ENCODE measurements around the gene NEK10. TPM values are rescaled to one million over a fixed set of nuclear protein-coding genes. Genes with fewer than 3 reads are reported as not detected.
A peak's percentile ranks its signal among the peaks of the same experiment; 100 is the strongest.

NEK10 gene
- total and polyA plus RNA-seq, 2 of the 13 experiments (the other 11 are each of a cell fraction or from before 2014, with no cell fraction given): 2.8 to 14.2 TPM

GRCh38 chr3:27368831-27369607 lies at the start of gene NEK10 (continued):
- TF ChIP-seq ZBTB20 (CRISPR knock-in tag; IDR thresholded peaks at IDR 0.05; ENCODE audit: borderline replicate concordance, low read depth): no peak
- no peak for TF ChIP-seq ZNF605 (CRISPR knock-in tag; IDR thresholded peaks at IDR 0.05)
- TF ChIP-seq GTF2F1 (IDR thresholded peaks at IDR 0.05; ENCODE audit: low read length): no peak
- no peak for TF ChIP-seq ZNF17 (CRISPR knock-in tag; IDR thresholded peaks at IDR 0.05)
- no peak; the same call in 1 of the 2 replicates for TF ChIP-seq ZNF800 (CRISPR knock-in tag; IDR thresholded peaks at IDR 0.05)
- TF ChIP-seq NR2F2 (IDR thresholded peaks at IDR 0.05; ENCODE audit: borderline replicate concordance, low read depth): no peak
- TF ChIP-seq ADNP (CRISPR knock-in tag; IDR thresholded peaks at IDR 0.05): no peak
- 0 out of 2 replicates have a peak, but pooled peaks have one; percentile 47 for TF ChIP-seq MAZ (IDR thresholded peaks at IDR 0.05; ENCODE audit: borderline replicate concordance, low read depth, low read length)
- TF ChIP-seq MAZ (CRISPR knock-in tag; IDR thresholded peaks at IDR 0.05; ENCODE audit: low read depth): no peak
- no peak for TF ChIP-seq ZNF329 (CRISPR knock-in tag; IDR thresholded peaks at IDR 0.05; ENCODE audit: low read depth)
- no peak for TF ChIP-seq CEBPG (CRISPR knock-in tag; IDR thresholded peaks at IDR 0.05)
- no peak for TF ChIP-seq ZBTB8A (CRISPR knock-in tag; IDR thresholded peaks at IDR 0.05; ENCODE audit: borderline replicate concordance, low read depth)
- 0 out of 2 replicates have a peak, but pooled peaks have one; percentile 58 for TF ChIP-seq ERF (CRISPR knock-in tag; IDR thresholded peaks at IDR 0.05)
- no peak for TF ChIP-seq AFF4 (CRISPR knock-in tag; IDR thresholded peaks at IDR 0.05)
- TF ChIP-seq PHF20 (CRISPR knock-in tag; IDR thresholded peaks at IDR 0.05): no peak
- no peak for TF ChIP-seq NBN (conservative IDR thresholded peaks at IDR 0.05)
- TF ChIP-seq RARA (CRISPR knock-in tag; IDR thresholded peaks at IDR 0.05): 0 out of 2 replicates have a peak, but pooled peaks have one; percentile 14
- no peak for TF ChIP-seq ZFP41 (CRISPR knock-in tag; IDR thresholded peaks at IDR 0.05; ENCODE audit: borderline replicate concordance)
- peak; percentile 100 for TF ChIP-seq NFYC (CRISPR knock-in tag; IDR thresholded peaks at IDR 0.05)
- no peak for TF ChIP-seq TOPORS (CRISPR knock-in tag; IDR thresholded peaks at IDR 0.05)
- no peak for TF ChIP-seq HMG20B (CRISPR knock-in tag; conservative IDR thresholded peaks at IDR 0.05)
- no peak for TF ChIP-seq ZNF280D (CRISPR knock-in tag; IDR thresholded peaks at IDR 0.05)
- TF ChIP-seq FOXO1 (CRISPR knock-in tag; IDR thresholded peaks at IDR 0.05): peak; percentile 63

Data from HepG2 (cell line).